K562 (cell line): ENCODE results near the gene DPCD.

Source experiments
- BRCA1 ChIP-seq, 2 experiments: fragments of 450-650 bp in 1 of 2; sonication (generic) in 1 of 2; formaldehyde crosslinking in 1 of 2; IDR thresholded peaks; 2 replicates each; pipeline versions ENCODE4 v1.5.0 to v1.6.1; 2017 to 2020; ENCODE audit warnings: mild to moderate bottlenecking in 1 of 2, missing genetic modification reagents in 1 of 2
- CEBPG ChIP-seq, 3 experiments: fragments of 200-800 bp in 1 of 3; sonication (Bioruptor generic) in 1 of 3; sonication (generic) in 1 of 3; formaldehyde crosslinking in 1 of 3; IDR thresholded peaks in 2 of 3; conservative IDR thresholded peaks in 1 of 3; 2 replicates each; pipeline versions ENCODE4 v1.6.1 to v1.8.0; 2016 to 2022; ENCODE audit warnings: missing compliant biosample characterization in 2 of 3, missing genetic modification characterization in 2 of 3, mild to moderate bottlenecking in 1 of 3, missing genetic modification reagents in 1 of 3
- EZH2 ChIP-seq: IDR thresholded peaks from 2 replicates; pipeline ENCODE4 v1.6.1; 2012; ENCODE audit warnings: low read depth, mild to moderate bottlenecking, inconsistent platforms, low read length, borderline replicate concordance
- FOXP1 ChIP-seq: sonication (generic); formaldehyde crosslinking; IDR thresholded peaks from 2 replicates; pipeline ENCODE4 v1.8.0; 2022; ENCODE audit warnings: mild to moderate bottlenecking, missing genetic modification reagents
- JUN ChIP-seq, 2 experiments: sonication (generic) in 1 of 2; formaldehyde crosslinking in 1 of 2; IDR thresholded peaks; 2 replicates each; pipeline versions ENCODE4 v1.6.1 to v1.8.0; 2012 to 2022; ENCODE audit warnings: borderline replicate concordance in 2 of 2, mild to moderate bottlenecking in 2 of 2, improper control_type of control experiment in 1 of 2, low read depth in 1 of 2, low read length in 1 of 2, missing genetic modification reagents in 1 of 2
- TF ChIP-seq, protein P1 (sequence below), 3 experiments: IDR thresholded peaks in 2 of 3; conservative IDR thresholded peaks in 1 of 3; 2 replicates each; pipeline ENCODE4 v1.5.1; 2011 to 2012; ENCODE audit warnings: low read length in 3 of 3, mild to moderate bottlenecking in 3 of 3, control low read depth in 2 of 3, improper control_type of control experiment in 1 of 3, inconsistent platforms in 1 of 3, low read depth in 1 of 3, mixed read lengths in 1 of 3, moderate library complexity in 1 of 3; ENCODE audit not compliant: insufficient read depth in 2 of 3

GRCh38 chr10:101611096-101611905 is 23.2 kb downstream of the DPCD start:
- TF ChIP-seq BRCA1 (IDR thresholded peaks at IDR 0.05) (no peak), BRCA1 (CRISPR knock-in tag; IDR thresholded peaks at IDR 0.05) (no peak), JUN (IDR thresholded peaks at IDR 0.05; ENCODE audit: borderline replicate concordance, low read depth, low read length) (no peak), JUN (CRISPR knock-in tag; IDR thresholded peaks at IDR 0.05; ENCODE audit: borderline replicate concordance) (no peak), CEBPG (CRISPR knock-in tag; IDR thresholded peaks at IDR 0.05) (no peak), CEBPG (tag; conservative IDR thresholded peaks at IDR 0.05 in 1 of 2, IDR thresholded peaks at IDR 0.05 in 1 of 2) (no peak), EZH2 (no peak), FOXP1 (no peak)
- TF ChIP-seq, protein P1, sequence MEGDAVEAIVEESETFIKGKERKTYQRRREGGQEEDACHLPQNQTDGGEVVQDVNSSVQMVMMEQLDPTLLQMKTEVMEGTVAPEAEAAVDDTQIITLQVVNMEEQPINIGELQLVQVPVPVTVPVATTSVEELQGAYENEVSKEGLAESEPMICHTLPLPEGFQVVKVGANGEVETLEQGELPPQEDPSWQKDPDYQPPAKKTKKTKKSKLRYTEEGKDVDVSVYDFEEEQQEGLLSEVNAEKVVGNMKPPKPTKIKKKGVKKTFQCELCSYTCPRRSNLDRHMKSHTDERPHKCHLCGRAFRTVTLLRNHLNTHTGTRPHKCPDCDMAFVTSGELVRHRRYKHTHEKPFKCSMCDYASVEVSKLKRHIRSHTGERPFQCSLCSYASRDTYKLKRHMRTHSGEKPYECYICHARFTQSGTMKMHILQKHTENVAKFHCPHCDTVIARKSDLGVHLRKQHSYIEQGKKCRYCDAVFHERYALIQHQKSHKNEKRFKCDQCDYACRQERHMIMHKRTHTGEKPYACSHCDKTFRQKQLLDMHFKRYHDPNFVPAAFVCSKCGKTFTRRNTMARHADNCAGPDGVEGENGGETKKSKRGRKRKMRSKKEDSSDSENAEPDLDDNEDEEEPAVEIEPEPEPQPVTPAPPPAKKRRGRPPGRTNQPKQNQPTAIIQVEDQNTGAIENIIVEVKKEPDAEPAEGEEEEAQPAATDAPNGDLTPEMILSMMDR (IDR thresholded peaks at IDR 0.05 in 2 of 3, conservative IDR thresholded peaks at IDR 0.05 in 1 of 3; ENCODE audit: insufficient read depth in 2 of 3, low read depth in 1 of 3, low read length in 3 of 3) = no peak
